HEK293 (cell line): ENCODE results near the gene MAPK14.
"Not testable (repeated sequence)": the region's sequence is repeated elsewhere in the genome, so short reads cannot be mapped to it uniquely, and the experiment has no call there.

ENCODE experiments used
- CTCF ChIA-PET: fragments of 350-600 bp; formaldehyde crosslinking; extraction: SDS; loops from one replicate; lab custom pipeline; 2021; ENCODE audit warnings: antibody characterized with exemption; lab: Yijun Ruan, JAX
- POLR2A ChIA-PET: fragments of 300-600 bp; formaldehyde crosslinking; extraction: SDS; loops from one replicate; lab custom pipeline; 2020; ENCODE audit warnings: antibody characterized with exemption, inconsistent platforms; lab: Yijun Ruan, JAX
- H3K27ac ChIP-seq: fragments of 200-500 bp; sonication (Bioruptor generic); 2 replicates; pipeline ENCODE4 v1.5.1; 2014; ENCODE audit warnings: low read depth, low read length, control low read depth, inconsistent platforms; ENCODE audit errors: extremely low read depth
- H3K36me3 ChIP-seq, 2 experiments: fragments of 200-500 bp in 1 of 2; sonication (Bioruptor generic) in 1 of 2; 1 replicate in 1 of 2; 2 replicates in 1 of 2; pipeline ENCODE4 v1.5.1; 2014 to 2017; ENCODE audit warnings: inconsistent platforms in 2 of 2, low read length in 2 of 2; ENCODE audit not compliant: control insufficient read depth in 2 of 2, insufficient read depth in 1 of 2
- H3K4me1 ChIP-seq: fragments of 200-500 bp; sonication (Bioruptor generic); 2 replicates; pipeline ENCODE4 v1.5.1; 2014; ENCODE audit warnings: mild to moderate bottlenecking, low read length, inconsistent platforms; ENCODE audit not compliant: control insufficient read depth, insufficient read depth
- H3K4me3 ChIP-seq: 2 replicates; pipeline ENCODE4 v1.5.1; 2011; ENCODE audit warnings: low read depth, mild to moderate bottlenecking, control low read depth, low read length, moderate library complexity
- H3K9me3 ChIP-seq: fragments of 200-500 bp; sonication (Bioruptor generic); 2 replicates; pipeline ENCODE4 v1.5.1; 2014; ENCODE audit warnings: low read depth, low read length, inconsistent platforms; ENCODE audit not compliant: control insufficient read depth, insufficient read depth
- HOXC10 ChIP-seq: sonication (generic); formaldehyde crosslinking; IDR thresholded peaks from 2 replicates; pipeline ENCODE4 v1.8.1; 2023; ENCODE audit warnings: mild to moderate bottlenecking, missing genetic modification reagents
- PRDM1 ChIP-seq: fragments of 450-650 bp; formaldehyde crosslinking; IDR thresholded peaks from 2 replicates; pipeline ENCODE4; 2016; ENCODE audit warnings: missing biosample characterization, missing genetic modification characterization
- SETDB1 ChIP-seq: IDR thresholded peaks from one replicate; pipeline ENCODE4 v1.6.1; 2017; ENCODE audit warnings: mild to moderate bottlenecking, low read length, moderate library complexity, mixed read lengths; ENCODE audit not compliant: insufficient read length
- SP3 ChIP-seq: fragments of 450-650 bp; formaldehyde crosslinking; IDR thresholded peaks from 2 replicates; pipeline ENCODE4 v1.5.1; 2016; ENCODE audit warnings: missing biosample characterization, missing genetic modification characterization
- ZNF10 ChIP-seq: fragments of 450-650 bp; formaldehyde crosslinking; IDR thresholded peaks from 2 replicates; pipeline ENCODE4 v1.5.1; 2017; ENCODE audit warnings: missing biosample characterization, missing genetic modification characterization
- ZNF133 ChIP-seq: fragments of 450-650 bp; formaldehyde crosslinking; IDR thresholded peaks from 2 replicates; pipeline ENCODE4 v1.5.1; 2016; ENCODE audit warnings: missing biosample characterization, missing genetic modification characterization
- ZNF292 ChIP-seq: fragments of 450-650 bp; formaldehyde crosslinking; IDR thresholded peaks from 2 replicates; pipeline ENCODE4 v1.5.1; 2016; ENCODE audit warnings: low read depth, missing biosample characterization, missing genetic modification characterization, borderline replicate concordance
- ZNF350 ChIP-seq: fragments of 450-650 bp; formaldehyde crosslinking; IDR thresholded peaks from 2 replicates; pipeline ENCODE4 v1.5.0; 2017; ENCODE audit warnings: missing biosample characterization, mild to moderate bottlenecking, missing genetic modification characterization
- ZNF555 ChIP-seq: fragments of 450-650 bp; formaldehyde crosslinking; conservative IDR thresholded peaks from 2 replicates; pipeline ENCODE4 v1.5.1; 2017; ENCODE audit warnings: missing biosample characterization, mild to moderate bottlenecking, missing genetic modification characterization, inconsistent platforms
- ZNF558 ChIP-seq: fragments of 450-650 bp; formaldehyde crosslinking; IDR thresholded peaks from 2 replicates; pipeline ENCODE4 v1.5.1; 2016; ENCODE audit warnings: missing biosample characterization, missing genetic modification characterization
- ZNF571 ChIP-seq: fragments of 450-650 bp; formaldehyde crosslinking; IDR thresholded peaks from 2 replicates; pipeline ENCODE4 v1.5.0; 2017; ENCODE audit warnings: missing biosample characterization, missing genetic modification characterization
- ZNF701 ChIP-seq: fragments of 450-650 bp; formaldehyde crosslinking; IDR thresholded peaks from 2 replicates; pipeline ENCODE4 v1.5.1; 2016; ENCODE audit warnings: missing biosample characterization, missing genetic modification characterization
- ZNF76 ChIP-seq: fragments of 450-650 bp; formaldehyde crosslinking; IDR thresholded peaks from 2 replicates; pipeline ENCODE4; 2016; ENCODE audit warnings: low read depth, missing biosample characterization, missing genetic modification characterization, borderline replicate concordance
- ZNF777 ChIP-seq: fragments of 450-650 bp; formaldehyde crosslinking; IDR thresholded peaks from 2 replicates; pipeline ENCODE4 v1.5.1; 2017; ENCODE audit warnings: missing biosample characterization, missing genetic modification characterization, borderline replicate concordance
- ZXDB ChIP-seq: fragments of 450-650 bp; formaldehyde crosslinking; IDR thresholded peaks from 2 replicates; pipeline ENCODE4 v1.5.1; 2016; ENCODE audit warnings: missing biosample characterization, missing genetic modification characterization
- TF ChIP-seq, protein P1 (sequence below): fragments of 450-650 bp; formaldehyde crosslinking; IDR thresholded peaks from 2 replicates; pipeline ENCODE4 v1.5.1; 2017; ENCODE audit warnings: missing biosample characterization, missing genetic modification characterization
- TF ChIP-seq, protein P2 (sequence below): fragments of 450-650 bp; formaldehyde crosslinking; IDR thresholded peaks from 2 replicates; pipeline ENCODE4 v1.5.1; 2016; ENCODE audit warnings: missing biosample characterization, missing genetic modification characterization
- TF ChIP-seq, protein P3 (sequence below): fragments of 450-650 bp; formaldehyde crosslinking; conservative IDR thresholded peaks from 2 replicates; pipeline ENCODE4 v1.5.1; 2016; ENCODE audit warnings: low read depth, missing biosample characterization, missing genetic modification characterization
- TF ChIP-seq, protein P4 (sequence below): fragments of 450-650 bp; formaldehyde crosslinking; IDR thresholded peaks from 2 replicates; pipeline ENCODE4 v1.5.1; 2016; ENCODE audit warnings: missing biosample characterization, missing genetic modification characterization

MAPK14 gene

DNA sequence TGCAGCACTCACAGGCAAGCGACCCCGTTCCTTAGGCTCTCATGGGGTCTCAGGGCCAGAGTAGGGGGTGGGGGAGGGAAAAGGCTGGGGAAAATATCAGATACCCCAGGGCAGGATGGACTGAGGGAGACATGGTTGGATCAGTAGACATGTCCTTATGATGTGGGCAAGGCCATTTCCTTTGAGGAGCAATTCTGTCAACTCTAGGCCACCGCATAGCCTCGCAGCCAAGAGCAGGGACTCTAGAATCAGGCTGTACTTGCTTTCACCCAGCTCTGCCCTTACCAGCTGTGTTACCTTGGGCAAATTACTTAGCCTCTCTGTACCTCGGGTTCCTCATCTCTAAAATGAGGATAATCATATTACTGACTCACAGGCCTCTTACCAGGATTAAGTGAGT is 100.5 kb downstream of the MAPK14 start (continued):
- TF ChIP-seq, protein P1, sequence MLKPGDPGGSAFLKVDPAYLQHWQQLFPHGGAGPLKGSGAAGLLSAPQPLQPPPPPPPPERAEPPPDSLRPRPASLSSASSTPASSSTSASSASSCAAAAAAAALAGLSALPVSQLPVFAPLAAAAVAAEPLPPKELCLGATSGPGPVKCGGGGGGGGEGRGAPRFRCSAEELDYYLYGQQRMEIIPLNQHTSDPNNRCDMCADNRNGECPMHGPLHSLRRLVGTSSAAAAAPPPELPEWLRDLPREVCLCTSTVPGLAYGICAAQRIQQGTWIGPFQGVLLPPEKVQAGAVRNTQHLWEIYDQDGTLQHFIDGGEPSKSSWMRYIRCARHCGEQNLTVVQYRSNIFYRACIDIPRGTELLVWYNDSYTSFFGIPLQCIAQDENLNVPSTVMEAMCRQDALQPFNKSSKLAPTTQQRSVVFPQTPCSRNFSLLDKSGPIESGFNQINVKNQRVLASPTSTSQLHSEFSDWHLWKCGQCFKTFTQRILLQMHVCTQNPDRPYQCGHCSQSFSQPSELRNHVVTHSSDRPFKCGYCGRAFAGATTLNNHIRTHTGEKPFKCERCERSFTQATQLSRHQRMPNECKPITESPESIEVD (tag by site-specific recombination): no peak
- TF ChIP-seq ZNF292: no peak
- TF ChIP-seq ZNF558 (tag by site-specific recombination): no peak
- no peak for TF ChIP-seq ZNF350 (tag by site-specific recombination)
- TF ChIP-seq SP3 (tag by site-specific recombination): no peak
- TF ChIP-seq, protein P2, sequence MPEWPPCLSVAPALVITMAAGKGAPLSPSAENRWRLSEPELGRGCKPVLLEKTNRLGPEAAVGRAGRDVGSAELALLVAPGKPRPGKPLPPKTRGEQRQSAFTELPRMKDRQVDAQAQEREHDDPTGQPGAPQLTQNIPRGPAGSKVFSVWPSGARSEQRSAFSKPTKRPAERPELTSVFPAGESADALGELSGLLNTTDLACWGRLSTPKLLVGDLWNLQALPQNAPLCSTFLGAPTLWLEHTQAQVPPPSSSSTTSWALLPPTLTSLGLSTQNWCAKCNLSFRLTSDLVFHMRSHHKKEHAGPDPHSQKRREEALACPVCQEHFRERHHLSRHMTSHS: no peak
- no peak for TF ChIP-seq ZNF10 (tag by site-specific recombination)
- TF ChIP-seq, protein P3, sequence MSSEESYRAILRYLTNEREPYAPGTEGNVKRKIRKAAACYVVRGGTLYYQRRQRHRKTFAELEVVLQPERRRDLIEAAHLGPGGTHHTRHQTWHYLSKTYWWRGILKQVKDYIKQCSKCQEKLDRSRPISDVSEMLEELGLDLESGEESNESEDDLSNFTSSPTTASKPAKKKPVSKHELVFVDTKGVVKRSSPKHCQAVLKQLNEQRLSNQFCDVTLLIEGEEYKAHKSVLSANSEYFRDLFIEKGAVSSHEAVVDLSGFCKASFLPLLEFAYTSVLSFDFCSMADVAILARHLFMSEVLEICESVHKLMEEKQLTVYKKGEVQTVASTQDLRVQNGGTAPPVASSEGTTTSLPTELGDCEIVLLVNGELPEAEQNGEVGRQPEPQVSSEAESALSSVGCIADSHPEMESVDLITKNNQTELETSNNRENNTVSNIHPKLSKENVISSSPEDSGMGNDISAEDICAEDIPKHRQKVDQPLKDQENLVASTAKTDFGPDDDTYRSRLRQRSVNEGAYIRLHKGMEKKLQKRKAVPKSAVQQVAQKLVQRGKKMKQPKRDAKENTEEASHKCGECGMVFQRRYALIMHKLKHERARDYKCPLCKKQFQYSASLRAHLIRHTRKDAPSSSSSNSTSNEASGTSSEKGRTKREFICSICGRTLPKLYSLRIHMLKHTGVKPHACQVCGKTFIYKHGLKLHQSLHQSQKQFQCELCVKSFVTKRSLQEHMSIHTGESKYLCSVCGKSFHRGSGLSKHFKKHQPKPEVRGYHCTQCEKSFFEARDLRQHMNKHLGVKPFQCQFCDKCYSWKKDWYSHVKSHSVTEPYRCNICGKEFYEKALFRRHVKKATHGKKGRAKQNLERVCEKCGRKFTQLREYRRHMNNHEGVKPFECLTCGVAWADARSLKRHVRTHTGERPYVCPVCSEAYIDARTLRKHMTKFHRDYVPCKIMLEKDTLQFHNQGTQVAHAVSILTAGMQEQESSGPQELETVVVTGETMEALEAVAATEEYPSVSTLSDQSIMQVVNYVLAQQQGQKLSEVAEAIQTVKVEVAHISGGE: no peak
- TF ChIP-seq, protein P4, sequence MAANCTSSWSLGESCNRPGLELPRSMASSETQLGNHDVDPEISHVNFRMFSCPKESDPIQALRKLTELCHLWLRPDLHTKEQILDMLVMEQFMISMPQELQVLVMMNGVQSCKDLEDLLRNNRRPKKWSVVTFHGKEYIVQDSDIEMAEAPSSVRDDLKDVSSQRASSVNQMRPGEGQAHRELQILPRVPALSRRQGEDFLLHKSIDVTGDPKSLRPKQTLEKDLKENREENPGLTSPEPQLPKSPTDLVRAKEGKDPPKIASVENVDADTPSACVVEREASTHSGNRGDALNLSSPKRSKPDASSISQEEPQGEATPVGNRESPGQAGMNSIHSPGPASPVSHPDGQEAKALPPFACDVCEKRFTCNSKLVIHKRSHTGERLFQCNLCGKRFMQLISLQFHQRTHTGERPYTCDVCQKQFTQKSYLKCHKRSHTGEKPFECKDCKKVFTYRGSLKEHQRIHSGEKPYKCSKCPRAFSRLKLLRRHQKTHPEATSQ (tag by site-specific recombination): no peak
- TF ChIP-seq ZNF76 (tag by site-specific recombination): no peak
- no peak for TF ChIP-seq ZXDB (tag by site-specific recombination)
- no peak for TF ChIP-seq ZNF701
- TF ChIP-seq HOXC10 (CRISPR knock-in tag): no peak

DNA sequence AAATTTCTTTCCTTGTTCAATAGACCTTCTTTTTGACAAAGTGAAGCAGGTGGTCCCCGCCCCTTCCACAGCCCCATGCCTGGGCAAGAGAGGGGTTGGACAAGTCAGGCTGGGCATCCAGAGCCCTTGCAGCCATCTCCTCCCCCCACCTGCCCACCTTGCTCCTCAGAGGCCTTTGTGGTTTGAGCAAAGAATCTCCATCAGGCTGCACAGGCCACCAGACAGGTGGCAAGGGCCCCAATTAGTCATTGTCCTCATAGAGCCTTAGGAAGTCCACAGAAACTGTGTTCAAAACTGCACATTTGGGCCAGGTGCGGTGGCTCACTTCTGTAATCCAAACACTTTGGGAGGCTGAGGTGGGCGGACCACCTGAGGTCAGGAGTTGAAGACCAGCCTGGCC is 101.2 kb downstream of the MAPK14 start:
- Histone ChIP-seq H3K27ac (no peak overlapping the region), H3K4me3 (no peak overlapping the region), H3K4me1 (peaks cover 13% of the 10 kb centered on the region), H3K9me3 (no peaks in the 10 kb centered on the region), H3K36me3 (no peaks in the 10 kb centered on the region)
- POLR2A ChIA-PET: no interaction called here
- CTCF ChIA-PET: interaction anchor here (1.0 kb wide), 1 partner anchor 10 kb away, joined by 3 read pairs; no protein-coding TSS in a partner anchor
- TF ChIP-seq ZNF777: no peak
- no peak for TF ChIP-seq ZNF571 (tag by site-specific recombination)
- no peak for TF ChIP-seq SETDB1
- TF ChIP-seq ZNF555 (tag by site-specific recombination): no peak
- TF ChIP-seq PRDM1 (tag by site-specific recombination): no peak
- TF ChIP-seq ZNF133: no peak

DNA sequence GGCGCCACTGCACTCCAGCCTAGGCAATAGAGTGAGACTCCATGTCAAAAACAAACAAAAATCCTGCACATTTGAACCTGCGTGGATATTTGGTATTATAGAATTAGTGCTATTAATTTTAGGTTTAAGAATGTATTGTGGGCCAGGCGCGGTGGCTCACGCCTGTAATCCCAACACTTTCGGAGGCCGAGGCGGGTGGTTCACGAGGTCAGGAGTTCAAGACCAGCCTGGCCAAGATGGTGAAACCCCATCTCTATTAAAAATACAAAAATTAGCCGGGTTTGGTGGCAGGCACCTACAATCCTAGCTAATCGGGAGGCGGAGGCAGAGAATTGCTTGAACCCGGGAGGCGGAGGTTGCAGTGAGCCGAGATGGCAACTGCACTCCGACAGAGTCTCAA is 101.7 kb downstream of the MAPK14 start:
- H3K27ac ChIP-seq, H3K36me3 ChIP-seq, H3K4me3 ChIP-seq, H3K9me3 ChIP-seq: not testable (repeated sequence)
- POLR2A ChIA-PET: interaction anchor here (0.6 kb wide), 2 partner anchors 601 to 1201 kb away, joined by 3 to 6 read pairs; no protein-coding TSS in a partner anchor
- CTCF ChIA-PET: interaction anchor here (1.0 kb wide), 1 partner anchor 10 kb away, joined by 3 read pairs; no protein-coding TSS in a partner anchor
- H3K4me1 ChIP-seq: peaks cover 13% of the 10 kb centered on the region
